Gastrocnemius medialis (tissue), 4 donors: ENCODE measurements around the gene PTPRT.

Experiments used
- POLR2A ChIP-seq, 2 donors: fragments of 450-650 bp; IDR thresholded peaks; one replicate each; pipeline ENCODE4 v1.6.1; 2017; ENCODE audit warnings: antibody characterized with exemption in 2 of 2, mild to moderate bottlenecking in 2 of 2, moderate library complexity in 2 of 2
- TF ChIP-seq, protein P1 (sequence below), 5 experiments: fragments of 450-650 bp in 3 of 5; fragments of 200-600 bp in 2 of 5; sonication (generic) in 2 of 5; IDR thresholded peaks in 4 of 5; conservative IDR thresholded peaks in 1 of 5; 1 replicate in 4 of 5; 2 replicates in 1 of 5; pipeline ENCODE4 v1.5.1; 2016 to 2019; ENCODE audit warnings: antibody characterized with exemption in 5 of 5, mild to moderate bottlenecking in 3 of 5, moderate library complexity in 3 of 5

DNA sequence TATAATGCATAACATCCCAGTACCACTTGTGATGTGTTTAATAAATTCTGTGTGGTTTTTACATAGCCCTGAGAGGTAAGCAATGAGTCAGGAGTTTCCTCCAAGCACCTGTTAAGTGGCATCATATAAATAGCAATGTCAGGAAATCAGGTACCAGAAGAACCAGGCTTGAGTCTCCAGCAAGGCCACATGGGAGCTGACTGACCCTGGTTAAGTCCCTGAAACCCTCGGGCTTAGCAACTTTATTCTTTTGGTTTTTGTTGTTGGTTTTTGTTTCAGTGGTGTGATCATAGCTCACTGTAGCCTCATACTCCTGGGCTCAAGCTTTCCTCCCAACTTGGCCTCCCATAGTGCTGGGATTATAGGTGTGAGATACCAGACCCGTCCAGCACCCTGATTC, 70.0 kb downstream of the PTPRT start:
- TF ChIP-seq, protein P1, sequence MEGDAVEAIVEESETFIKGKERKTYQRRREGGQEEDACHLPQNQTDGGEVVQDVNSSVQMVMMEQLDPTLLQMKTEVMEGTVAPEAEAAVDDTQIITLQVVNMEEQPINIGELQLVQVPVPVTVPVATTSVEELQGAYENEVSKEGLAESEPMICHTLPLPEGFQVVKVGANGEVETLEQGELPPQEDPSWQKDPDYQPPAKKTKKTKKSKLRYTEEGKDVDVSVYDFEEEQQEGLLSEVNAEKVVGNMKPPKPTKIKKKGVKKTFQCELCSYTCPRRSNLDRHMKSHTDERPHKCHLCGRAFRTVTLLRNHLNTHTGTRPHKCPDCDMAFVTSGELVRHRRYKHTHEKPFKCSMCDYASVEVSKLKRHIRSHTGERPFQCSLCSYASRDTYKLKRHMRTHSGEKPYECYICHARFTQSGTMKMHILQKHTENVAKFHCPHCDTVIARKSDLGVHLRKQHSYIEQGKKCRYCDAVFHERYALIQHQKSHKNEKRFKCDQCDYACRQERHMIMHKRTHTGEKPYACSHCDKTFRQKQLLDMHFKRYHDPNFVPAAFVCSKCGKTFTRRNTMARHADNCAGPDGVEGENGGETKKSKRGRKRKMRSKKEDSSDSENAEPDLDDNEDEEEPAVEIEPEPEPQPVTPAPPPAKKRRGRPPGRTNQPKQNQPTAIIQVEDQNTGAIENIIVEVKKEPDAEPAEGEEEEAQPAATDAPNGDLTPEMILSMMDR (IDR thresholded peaks at IDR 0.05 in 4 of 5, conservative IDR thresholded peaks at IDR 0.05 in 1 of 5), result no peak
- TF ChIP-seq POLR2A (IDR thresholded peaks at IDR 0.05), result no peak
